Measurements from ENCODE around the gene ST14. TPM values are rescaled to one million over a fixed set of nuclear protein-coding genes. Genes with fewer than 3 reads are reported as not detected.

ST14 gene
- total RNA-seq, 4 donors from 2014 or later, result 335 to 641 (median 446) TPM

DNA sequence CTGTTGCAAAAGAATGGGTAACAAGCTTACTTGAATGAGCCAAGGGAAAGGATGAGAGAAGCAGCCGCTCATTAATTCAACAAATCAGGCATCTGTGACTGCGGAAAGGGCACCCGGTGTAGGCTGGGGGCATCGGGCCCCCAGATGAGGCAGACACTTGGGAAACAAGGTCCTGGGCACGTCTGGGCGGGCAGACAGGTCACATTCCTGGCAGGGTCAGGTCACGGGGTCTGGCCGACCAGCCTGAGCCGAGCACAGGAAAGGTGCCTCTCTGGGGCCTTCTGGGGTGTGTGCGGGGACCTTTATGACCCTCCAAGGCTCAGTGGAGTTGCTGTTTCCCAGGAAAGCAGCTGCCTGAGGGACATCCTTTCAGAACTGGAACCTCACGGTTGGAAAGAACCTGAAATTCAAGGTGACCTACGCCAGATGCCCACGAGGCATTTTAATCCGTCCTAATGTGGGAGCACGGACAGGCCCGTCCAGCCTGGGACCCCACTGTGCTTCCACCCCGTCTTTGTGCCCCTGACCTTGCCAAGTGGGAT is 57.1 kb downstream of the ST14 start:
- Histone ChIP-seq H3K4me1 (peaks cover 0 to 7% (median 2%) of the 10 kb centered on the region in 4 donors), H3K27ac (no peak overlapping the region), H3K36me3 (no peaks in the 10 kb centered on the region), H3K4me3 (no peak overlapping the region), H3K9me3 (no peaks in the 10 kb centered on the region), H3K27me3 (no peaks in the 10 kb centered on the region)
- in situ Hi-C loops (cut with MboI; ENCODE audit: low pct_ligation_motif_present in 1 of 4, low pct_unique_long_range_greater_than_20kb in 1 of 4, low sequenced_read_pairs in 3 of 4), result loop anchor here (10.0 to 25.0 kb wide), 4 partner anchors 171 to 646 kb away; partner anchors contain the start of gene ADAMTS8 (in 1 of the 4)
- peak; percentile 6 for DNase-seq
- TF ChIP-seq POLR2A (IDR thresholded peaks at IDR 0.05), result no peak
- TF ChIP-seq, protein P1, sequence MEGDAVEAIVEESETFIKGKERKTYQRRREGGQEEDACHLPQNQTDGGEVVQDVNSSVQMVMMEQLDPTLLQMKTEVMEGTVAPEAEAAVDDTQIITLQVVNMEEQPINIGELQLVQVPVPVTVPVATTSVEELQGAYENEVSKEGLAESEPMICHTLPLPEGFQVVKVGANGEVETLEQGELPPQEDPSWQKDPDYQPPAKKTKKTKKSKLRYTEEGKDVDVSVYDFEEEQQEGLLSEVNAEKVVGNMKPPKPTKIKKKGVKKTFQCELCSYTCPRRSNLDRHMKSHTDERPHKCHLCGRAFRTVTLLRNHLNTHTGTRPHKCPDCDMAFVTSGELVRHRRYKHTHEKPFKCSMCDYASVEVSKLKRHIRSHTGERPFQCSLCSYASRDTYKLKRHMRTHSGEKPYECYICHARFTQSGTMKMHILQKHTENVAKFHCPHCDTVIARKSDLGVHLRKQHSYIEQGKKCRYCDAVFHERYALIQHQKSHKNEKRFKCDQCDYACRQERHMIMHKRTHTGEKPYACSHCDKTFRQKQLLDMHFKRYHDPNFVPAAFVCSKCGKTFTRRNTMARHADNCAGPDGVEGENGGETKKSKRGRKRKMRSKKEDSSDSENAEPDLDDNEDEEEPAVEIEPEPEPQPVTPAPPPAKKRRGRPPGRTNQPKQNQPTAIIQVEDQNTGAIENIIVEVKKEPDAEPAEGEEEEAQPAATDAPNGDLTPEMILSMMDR (IDR thresholded peaks at IDR 0.05), result no peak
- no peak for TF ChIP-seq EP300 (IDR thresholded peaks at IDR 0.05; ENCODE audit: low read depth)
- no peak for TF ChIP-seq POLR2AphosphoS5 (IDR thresholded peaks at IDR 0.05)
- intact Hi-C loops (cut with DNase I; ENCODE audit: low total_unique reads), result loop anchor here (10.0 kb wide), 1 partner anchor 168 kb away; no protein-coding TSS in a partner anchor
- WGBS, 2 donors (ENCODE audit: low coverage in 1 of 2), result 65% methylated on average over 17 of the region's 17 CpGs; no CpG with 5 or more reads in 1 of the 2 donors

DNA sequence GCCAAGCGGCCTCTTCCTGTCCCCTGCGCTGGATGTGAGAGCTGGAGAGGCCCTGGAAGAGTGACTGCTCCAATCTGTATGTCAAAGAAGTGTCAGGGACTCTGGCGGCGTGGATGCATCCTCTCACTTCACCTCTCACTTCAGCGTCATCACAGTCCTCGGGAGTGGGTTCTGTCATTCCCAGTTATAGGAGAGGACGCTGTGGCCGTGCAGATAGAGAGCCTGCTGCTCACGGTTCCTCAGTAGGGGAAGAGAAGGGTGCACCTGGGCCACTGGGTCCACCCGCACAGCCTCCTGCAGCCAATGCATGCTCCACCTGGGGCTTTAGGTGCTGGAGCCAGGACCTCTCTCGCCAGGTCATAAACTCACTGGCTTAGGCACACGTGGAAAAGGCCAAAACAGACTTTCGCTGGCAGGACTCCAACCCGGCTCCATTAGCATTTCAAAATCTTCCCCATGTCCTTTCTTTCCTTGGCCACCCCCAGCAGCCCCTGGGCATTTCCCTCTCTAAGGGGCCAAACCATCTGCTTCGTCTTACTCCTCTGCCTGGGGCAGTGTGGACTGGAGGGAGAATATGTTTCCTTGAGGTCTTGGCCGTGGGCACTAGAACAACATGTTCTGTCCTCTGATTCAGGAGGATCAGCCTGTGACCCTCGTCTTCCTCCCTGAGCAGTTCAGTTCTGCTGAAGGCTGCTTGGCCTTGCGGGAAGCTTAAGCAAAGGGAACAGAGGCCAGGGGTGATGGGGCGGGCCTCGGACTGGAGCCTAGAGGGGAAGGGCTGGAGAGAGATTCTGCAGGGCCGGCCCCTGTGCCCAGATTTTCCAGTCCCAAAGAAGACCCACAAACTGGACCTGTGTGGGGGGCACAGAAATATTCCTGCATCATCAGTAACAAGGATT is 57.8 kb downstream of the ST14 start:
- Histone ChIP-seq H3K27me3 (no peaks in the 10 kb centered on the region), H3K36me3 (no peaks in the 10 kb centered on the region), H3K27ac (no peak overlapping the region), H3K9me3 (no peaks in the 10 kb centered on the region), H3K4me3 (no peak overlapping the region), H3K4me1 (peaks cover 0 to 7% (median 2%) of the 10 kb centered on the region in 4 donors)
- in situ Hi-C loops (cut with MboI; ENCODE audit: low pct_ligation_motif_present in 1 of 4, low pct_unique_long_range_greater_than_20kb in 1 of 4, low sequenced_read_pairs in 3 of 4) (loop anchor here (10.0 to 25.0 kb wide), 4 partner anchors 170 to 645 kb away; partner anchors contain the start of gene ADAMTS8 (in 1 of the 4)), intact Hi-C loops (cut with DNase I; ENCODE audit: low total_unique reads) (loop anchor here (10.0 kb wide), 1 partner anchor 167 kb away; no protein-coding TSS in a partner anchor)
- WGBS, 2 donors (ENCODE audit: low coverage in 1 of 2), result 68 to 79% methylated on average over 4 to 21 of the region's 21 CpGs
- no peak for DNase-seq
- TF ChIP-seq POLR2AphosphoS5 (IDR thresholded peaks at IDR 0.05) (no peak), POLR2A (IDR thresholded peaks at IDR 0.05) (no peak), EP300 (IDR thresholded peaks at IDR 0.05; ENCODE audit: low read depth) (no peak)
- TF ChIP-seq, protein P1 (IDR thresholded peaks at IDR 0.05), result no peak

- TF ChIP-seq POLR2AphosphoS5 (IDR thresholded peaks at IDR 0.05) (no peak), EP300 (IDR thresholded peaks at IDR 0.05; ENCODE audit: low read depth) (no peak), POLR2A (IDR thresholded peaks at IDR 0.05) (no peak)
- TF ChIP-seq, protein P1 (IDR thresholded peaks at IDR 0.05), result no peak
- intact Hi-C loops (cut with DNase I; ENCODE audit: low total_unique reads), result loop anchor here (10.0 kb wide), 1 partner anchor 166 kb away; no protein-coding TSS in a partner anchor
- WGBS, 2 donors (ENCODE audit: low coverage in 1 of 2), result 86% methylated on average over 14 of the region's 14 CpGs; no CpG with 5 or more reads in 1 of the 2 donors
- Histone ChIP-seq H3K27ac (no peak overlapping the region), H3K4me1 (no peaks in the 10 kb centered on the region), H3K9me3 (no peaks in the 10 kb centered on the region), H3K27me3 (no peaks in the 10 kb centered on the region), H3K36me3 (no peaks in the 10 kb centered on the region), H3K4me3 (no peak overlapping the region)
- no peak for DNase-seq
- in situ Hi-C loops (cut with MboI; ENCODE audit: low pct_ligation_motif_present in 1 of 4, low pct_unique_long_range_greater_than_20kb in 1 of 4, low sequenced_read_pairs in 3 of 4), result loop anchor here (10.0 to 25.0 kb wide), 4 partner anchors 169 to 644 kb away; partner anchors contain the start of gene ADAMTS8 (in 1 of the 4)
Measured at GRCh38 chr11:130218501-130219070, 59.0 kb downstream of the ST14 start.
